Epithelial cell of proximal tubule (primary cell): ENCODE measurements around the gene TSPAN17. TPM values are rescaled to one million over a fixed set of nuclear protein-coding genes. Genes with fewer than 3 reads are reported as not detected.

ENCODE experiments used
- DNase-seq: peaks from one replicate; pipeline ENCODE4 v3.0.0-alpha.2; 2011; ENCODE audit warnings: low read depth
- H3K4me3 ChIP-seq: 2 replicates; pipeline ENCODE4 v1.5.1; 2011; ENCODE audit warnings: low read depth, mild to moderate bottlenecking, low read length
- CTCF ChIP-seq: conservative IDR thresholded peaks from 2 replicates; pipeline ENCODE4 v1.5.1; 2012; ENCODE audit warnings: low read depth, mild to moderate bottlenecking, low read length
- total RNA-seq: library from RNA; depleted of rRNA; stranded (reverse); fragments of >200 nt; gene quantifications from 2 replicates; pipeline ENCODE4 v1.2.3, GENCODE V29; 2015

TSPAN17 gene
- total RNA-seq, 1 donor from 2014 or later: 29.1 TPM

- H3K4me3 ChIP-seq: peak overlapping the region; percentile 76
- no peak for TF ChIP-seq CTCF
- no peak for DNase-seq
Observed at GRCh38 chr5:176608937-176609723, 38.2 kb upstream of the TSPAN17 start.

- DNase-seq: no peak
- peak within 1 kb of the TSS; percentile 76 for H3K4me3 ChIP-seq
- peak; percentile 25 for TF ChIP-seq CTCF
Observed at GRCh38 chr5:176609724-176610434, 37.4 kb upstream of the TSPAN17 start, which contains the start of gene GPRIN1. GPRIN1 (minus strand) TSS chr5:176610156; CDS start chr5:176599834, 10,322 bp downstream.

- no peak for TF ChIP-seq CTCF
- H3K4me3 ChIP-seq: peak overlapping the region; percentile 76
- DNase-seq: no peak
Observed at GRCh38 chr5:176610435-176610773, 36.9 kb upstream of the TSPAN17 start.

- H3K4me3 ChIP-seq: no peak overlapping the region
- TF ChIP-seq CTCF: no peak
- no peak for DNase-seq
Observed at GRCh38 chr5:176611435-176611834, 35.8 kb upstream of the TSPAN17 start.

GRCh38 chr5:176612008-176612407 is 35.3 kb upstream of the TSPAN17 start:
- H3K4me3 ChIP-seq: no peak overlapping the region
- TF ChIP-seq CTCF: no peak
- DNase-seq: no peak

GRCh38 chr5:176612855-176613254 is 34.4 kb upstream of the TSPAN17 start:
- no peak overlapping the region for H3K4me3 ChIP-seq
- DNase-seq: no peak
- no peak for TF ChIP-seq CTCF
